AG10803 (cell line): ENCODE measurements around the gene RPS15A.

Experiments
- DNase-seq: peaks from one replicate; pipeline ENCODE4 v3.0.0; 2010; ENCODE audit warnings: low read depth
- H3K4me3 ChIP-seq: 2 replicates; pipeline ENCODE4 v1.5.1; 2011; ENCODE audit warnings: mild to moderate bottlenecking, low read length, control low read depth
- TF ChIP-seq, protein P1 (sequence below): conservative IDR thresholded peaks from 2 replicates; pipeline ENCODE4 v1.5.1; 2011; ENCODE audit warnings: mild to moderate bottlenecking, low read length, control low read depth, inconsistent platforms

The RPS15A gene

GRCh38 chr16:18803569-18804462 lies 13.7 kb upstream of the RPS15A start:
- TF ChIP-seq, protein P1, sequence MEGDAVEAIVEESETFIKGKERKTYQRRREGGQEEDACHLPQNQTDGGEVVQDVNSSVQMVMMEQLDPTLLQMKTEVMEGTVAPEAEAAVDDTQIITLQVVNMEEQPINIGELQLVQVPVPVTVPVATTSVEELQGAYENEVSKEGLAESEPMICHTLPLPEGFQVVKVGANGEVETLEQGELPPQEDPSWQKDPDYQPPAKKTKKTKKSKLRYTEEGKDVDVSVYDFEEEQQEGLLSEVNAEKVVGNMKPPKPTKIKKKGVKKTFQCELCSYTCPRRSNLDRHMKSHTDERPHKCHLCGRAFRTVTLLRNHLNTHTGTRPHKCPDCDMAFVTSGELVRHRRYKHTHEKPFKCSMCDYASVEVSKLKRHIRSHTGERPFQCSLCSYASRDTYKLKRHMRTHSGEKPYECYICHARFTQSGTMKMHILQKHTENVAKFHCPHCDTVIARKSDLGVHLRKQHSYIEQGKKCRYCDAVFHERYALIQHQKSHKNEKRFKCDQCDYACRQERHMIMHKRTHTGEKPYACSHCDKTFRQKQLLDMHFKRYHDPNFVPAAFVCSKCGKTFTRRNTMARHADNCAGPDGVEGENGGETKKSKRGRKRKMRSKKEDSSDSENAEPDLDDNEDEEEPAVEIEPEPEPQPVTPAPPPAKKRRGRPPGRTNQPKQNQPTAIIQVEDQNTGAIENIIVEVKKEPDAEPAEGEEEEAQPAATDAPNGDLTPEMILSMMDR: no peak

GRCh38 chr16:18802767-18803343 lies 12.7 kb upstream of the RPS15A start:
- H3K4me3 ChIP-seq: no peak overlapping the region
- no peak for DNase-seq
- TF ChIP-seq, protein P1: no peak

More at GRCh38 chr16:18803569-18804462, 13.7 kb upstream of the RPS15A start:
- DNase-seq: peak; percentile 52
- H3K4me3 ChIP-seq: no peak overlapping the region; the same call in 1 of the 2 replicates

- peak; percentile 100 for DNase-seq
- TF ChIP-seq, protein P1: peak; percentile 76
- peak within 1 kb of the TSS; percentile 94 for H3K4me3 ChIP-seq
These were observed 11.2 kb upstream of the RPS15A start, which contains the start of gene ARL6IP1 for GRCh38 chr16:18801145-18801972. Gene ARL6IP1 (minus strand): TSS chr16:18801549. CDS start chr16:18801466, 83 bp downstream.

DNA sequence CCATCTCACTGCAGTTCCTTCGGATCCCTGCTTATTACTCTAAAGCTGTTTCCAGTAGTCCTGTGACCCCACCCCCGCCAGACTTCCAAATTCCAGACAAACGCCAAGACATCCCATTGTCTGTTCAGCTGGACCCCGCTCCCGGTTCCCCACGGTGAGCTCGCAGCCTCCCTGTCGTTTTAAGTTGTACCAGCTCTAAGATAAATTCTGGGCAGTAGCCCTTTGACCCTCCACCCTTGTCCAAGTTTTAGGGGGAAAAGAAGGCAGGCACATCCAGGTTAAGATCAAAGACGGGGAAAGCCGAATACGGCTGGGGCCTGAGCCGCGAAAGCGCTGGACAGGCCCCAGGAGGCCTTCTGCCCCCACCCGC lies 10.6 kb upstream of the RPS15A start:
- peak overlapping the region; percentile 94 for H3K4me3 ChIP-seq
- DNase-seq: peak; percentile 30
- TF ChIP-seq, protein P1: no peak

DNA sequence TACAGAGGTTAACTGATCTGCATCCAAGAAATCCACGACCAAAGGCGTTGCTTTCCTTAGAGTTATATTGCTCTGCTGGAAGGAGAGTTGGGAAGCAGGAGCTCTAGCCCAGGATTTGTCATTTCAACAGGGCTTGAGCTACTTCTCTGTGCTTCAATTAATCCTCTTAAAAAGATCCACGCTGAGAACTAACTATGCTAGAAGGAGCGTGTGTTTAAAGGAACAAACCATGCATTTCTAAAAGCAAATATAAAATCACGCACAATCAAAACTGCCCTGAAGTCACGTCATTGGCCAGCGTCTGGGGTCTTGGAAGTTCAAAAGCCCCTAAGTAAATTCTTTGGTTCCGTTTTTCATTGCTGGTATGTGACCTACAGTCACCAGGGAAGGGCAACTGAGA lies 10.2 kb upstream of the RPS15A start:
- peak overlapping the region; percentile 94 for H3K4me3 ChIP-seq
- DNase-seq: no peak
- TF ChIP-seq, protein P1: no peak

GRCh38 chr16:18799500-18799899 lies 9.4 kb upstream of the RPS15A start:
- no peak for DNase-seq
- peak overlapping the region; percentile 94 for H3K4me3 ChIP-seq
- TF ChIP-seq, protein P1: no peak
